Breast epithelium (tissue), 3 donors: ENCODE data around the gene KCNS1.

Source experiments
- CTCF ChIP-seq, 3 donors: fragments of 450-650 bp; IDR thresholded peaks; one replicate each; pipeline ENCODE4 v1.5.1; 2016 to 2017; ENCODE audit warnings: antibody characterized with exemption in 3 of 3, mild to moderate bottlenecking in 3 of 3, moderate library complexity in 3 of 3
- POLR2A ChIP-seq: fragments of 450-650 bp; IDR thresholded peaks from one replicate; pipeline ENCODE4 v1.6.1; 2016; ENCODE audit warnings: antibody characterized with exemption, mild to moderate bottlenecking, moderate library complexity
- POLR2AphosphoS5 ChIP-seq, 3 donors: sonication (generic); formaldehyde crosslinking; IDR thresholded peaks; one replicate each; pipeline ENCODE4 v1.6.1; 2017; ENCODE audit warnings: antibody characterized with exemption in 3 of 3

GRCh38 chr20:45104786-45105185, 3.9 kb upstream of the KCNS1 start:
- no peak for TF ChIP-seq POLR2A
- TF ChIP-seq POLR2AphosphoS5 (IDR thresholded peaks at IDR 0.05): no peak
- TF ChIP-seq CTCF (IDR thresholded peaks at IDR 0.05): no peak
